Osteoblast (primary cell): ENCODE results near the gene HOMEZ. TPM values are rescaled to one million over a fixed set of nuclear protein-coding genes. Genes with fewer than 3 reads are reported as not detected.

Experiments
- DNase-seq: peaks from one replicate; pipeline ENCODE4 v3.0.0; 2011; ENCODE audit warnings: low spot score, mixed read lengths; ENCODE audit not compliant: insufficient read length; ENCODE audit errors: missing footprints
- H2AFZ ChIP-seq: 2 replicates; pipeline ENCODE4 v1.6.0; 2011; ENCODE audit warnings: mild to moderate bottlenecking, low read length
- H3K27ac ChIP-seq: 2 replicates; pipeline ENCODE4 v1.5.1; 2011; ENCODE audit warnings: mild to moderate bottlenecking, low read depth, low read length, moderate library complexity
- H3K27me3 ChIP-seq: 2 replicates; pipeline ENCODE4 v1.6.0; 2012; ENCODE audit warnings: mild to moderate bottlenecking, control low read depth, inconsistent platforms, low read length, moderate library complexity; ENCODE audit not compliant: insufficient read depth
- H3K36me3 ChIP-seq: 2 replicates; pipeline ENCODE4 v1.5.1; 2011; ENCODE audit warnings: mild to moderate bottlenecking, low read length, control low read depth, moderate library complexity; ENCODE audit not compliant: insufficient read depth
- H3K4me1 ChIP-seq: 2 replicates; pipeline ENCODE4 v1.5.1; 2011; ENCODE audit warnings: mild to moderate bottlenecking, low read length, control low read depth, moderate library complexity; ENCODE audit not compliant: insufficient read depth
- H3K4me2 ChIP-seq: 2 replicates; pipeline ENCODE4 v1.6.0; 2011; ENCODE audit warnings: mild to moderate bottlenecking, low read length; ENCODE audit not compliant: insufficient read depth
- H3K4me3 ChIP-seq: fragments of 200-600 bp; sonication (generic); 3 replicates; pipeline ENCODE4 v1.5.1; 2012; ENCODE audit warnings: mild to moderate bottlenecking, low read length, inconsistent platforms; ENCODE audit not compliant: insufficient read depth
- H3K79me2 ChIP-seq: 2 replicates; pipeline ENCODE4 v1.6.0; 2012; ENCODE audit warnings: mild to moderate bottlenecking, low read length, control low read depth, inconsistent platforms; ENCODE audit not compliant: insufficient read depth
- H3K9me3 ChIP-seq: 2 replicates; pipeline ENCODE4 v1.5.1; 2011; ENCODE audit warnings: low read depth, low read length, control low read depth
- H4K20me1 ChIP-seq: 2 replicates; pipeline ENCODE4 v1.6.0; 2012; ENCODE audit warnings: mild to moderate bottlenecking, low read length, control low read depth; ENCODE audit not compliant: insufficient read depth
- total RNA-seq: library from RNA; depleted of rRNA; stranded (reverse); fragments of >200 nt; gene quantifications from 2 replicates; pipeline ENCODE4 v1.2.3, GENCODE V29; 2012
- TF ChIP-seq, protein P1 (sequence below): IDR thresholded peaks from 2 replicates; pipeline ENCODE4 v1.5.1; 2011; ENCODE audit warnings: mild to moderate bottlenecking, low read depth, low read length, moderate library complexity; ENCODE audit errors: extremely low read depth

The HOMEZ gene
- total RNA-seq, 1 donor: 5.4 TPM

DNA sequence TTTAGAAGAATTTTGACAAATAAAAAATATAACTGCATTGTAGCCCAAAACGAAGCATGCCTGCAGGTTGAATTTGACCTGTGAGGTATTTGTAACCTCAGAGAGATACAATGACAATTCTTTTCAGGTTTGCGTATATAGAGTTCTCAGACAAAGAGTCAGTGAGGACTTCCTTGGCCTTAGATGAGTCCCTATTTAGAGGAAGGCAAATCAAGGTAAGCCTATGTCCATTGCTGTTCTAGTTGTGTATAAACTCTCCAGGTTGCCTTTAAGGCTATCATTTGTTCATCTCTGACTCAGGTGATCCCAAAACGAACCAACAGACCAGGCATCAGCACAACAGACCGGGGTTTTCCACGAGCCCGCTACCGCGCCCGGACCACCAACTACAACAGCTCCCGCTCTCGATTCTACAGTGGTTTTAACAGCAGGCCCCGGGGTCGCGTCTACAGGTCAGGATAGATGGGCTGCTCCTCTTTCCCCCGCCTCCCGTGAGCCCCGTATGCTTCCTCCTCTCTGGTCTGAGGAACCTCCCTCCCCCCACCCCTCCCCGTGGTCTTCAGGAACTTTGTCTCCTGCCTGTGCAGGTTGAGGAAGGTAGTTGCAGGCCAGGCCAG is 38.0 kb upstream of the HOMEZ start:
- TF ChIP-seq, protein P1, sequence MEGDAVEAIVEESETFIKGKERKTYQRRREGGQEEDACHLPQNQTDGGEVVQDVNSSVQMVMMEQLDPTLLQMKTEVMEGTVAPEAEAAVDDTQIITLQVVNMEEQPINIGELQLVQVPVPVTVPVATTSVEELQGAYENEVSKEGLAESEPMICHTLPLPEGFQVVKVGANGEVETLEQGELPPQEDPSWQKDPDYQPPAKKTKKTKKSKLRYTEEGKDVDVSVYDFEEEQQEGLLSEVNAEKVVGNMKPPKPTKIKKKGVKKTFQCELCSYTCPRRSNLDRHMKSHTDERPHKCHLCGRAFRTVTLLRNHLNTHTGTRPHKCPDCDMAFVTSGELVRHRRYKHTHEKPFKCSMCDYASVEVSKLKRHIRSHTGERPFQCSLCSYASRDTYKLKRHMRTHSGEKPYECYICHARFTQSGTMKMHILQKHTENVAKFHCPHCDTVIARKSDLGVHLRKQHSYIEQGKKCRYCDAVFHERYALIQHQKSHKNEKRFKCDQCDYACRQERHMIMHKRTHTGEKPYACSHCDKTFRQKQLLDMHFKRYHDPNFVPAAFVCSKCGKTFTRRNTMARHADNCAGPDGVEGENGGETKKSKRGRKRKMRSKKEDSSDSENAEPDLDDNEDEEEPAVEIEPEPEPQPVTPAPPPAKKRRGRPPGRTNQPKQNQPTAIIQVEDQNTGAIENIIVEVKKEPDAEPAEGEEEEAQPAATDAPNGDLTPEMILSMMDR: no peak
- peaks cover 19% of the 10 kb centered on the region for H4K20me1 ChIP-seq
- H3K79me2 ChIP-seq: peaks cover 27% of the 10 kb centered on the region
- no peak overlapping the region for H3K27ac ChIP-seq
- H2AFZ ChIP-seq: no peak overlapping the region
- H3K4me1 ChIP-seq: peaks cover 7% of the 10 kb centered on the region
- H3K4me2 ChIP-seq: no peak overlapping the region
- no peak for DNase-seq
- peaks cover 37% of the 10 kb centered on the region for H3K36me3 ChIP-seq
- H3K4me3 ChIP-seq: no peak overlapping the region
- no peaks in the 10 kb centered on the region for H3K9me3 ChIP-seq
- H3K27me3 ChIP-seq: no peaks in the 10 kb centered on the region

DNA sequence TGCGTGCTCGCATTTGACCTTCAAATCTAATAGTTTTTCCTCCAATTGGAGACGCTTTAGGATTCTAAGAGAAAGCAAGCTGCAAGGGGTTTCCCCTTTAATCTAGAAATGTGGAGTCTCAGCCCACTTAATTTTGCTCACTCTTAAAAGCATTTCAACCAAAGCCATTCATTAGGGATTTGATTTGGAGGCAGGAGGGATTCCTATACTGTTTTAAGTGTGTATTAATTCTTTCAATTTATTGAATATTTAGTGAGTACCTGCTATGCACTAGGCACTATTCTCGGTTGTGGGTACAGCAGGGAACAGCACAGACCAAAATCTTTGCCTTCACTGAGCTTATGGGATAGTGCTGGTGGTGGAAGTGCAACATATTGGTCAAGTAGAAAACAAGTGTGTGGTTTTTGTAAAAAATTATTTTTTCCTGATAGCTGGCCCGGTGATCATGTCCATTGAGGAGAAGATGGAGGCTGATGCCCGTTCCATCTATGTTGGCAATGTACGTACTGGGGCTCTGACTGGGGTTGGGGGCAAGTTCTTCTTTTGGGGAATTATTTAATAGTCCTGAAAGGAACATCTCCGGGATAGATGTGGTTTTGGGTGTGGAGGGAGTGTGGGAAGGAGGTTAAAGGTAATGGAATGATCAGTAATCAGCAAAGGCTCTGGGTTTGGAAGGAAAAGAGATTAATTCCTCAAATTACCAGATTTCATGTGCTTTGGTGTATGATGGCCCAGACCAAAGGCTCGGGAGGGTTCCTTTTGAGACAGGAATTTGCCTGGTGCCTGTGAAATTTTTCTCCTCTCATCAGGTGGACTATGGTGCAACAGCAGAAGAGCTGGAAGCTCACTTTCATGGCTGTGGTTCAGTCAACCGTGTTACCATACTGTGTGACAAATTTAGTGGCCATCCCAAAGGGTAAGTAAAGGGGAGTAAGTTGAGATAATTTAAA is 36.9 kb upstream of the HOMEZ start:
- H3K4me3 ChIP-seq: peak overlapping the region; percentile 87
- H3K79me2 ChIP-seq: peaks cover 27% of the 10 kb centered on the region
- H3K27me3 ChIP-seq: no peaks in the 10 kb centered on the region
- H3K27ac ChIP-seq: peak overlapping the region; percentile 88
- H4K20me1 ChIP-seq: peaks cover 19% of the 10 kb centered on the region
- no peaks in the 10 kb centered on the region for H3K9me3 ChIP-seq
- no peak overlapping the region for H2AFZ ChIP-seq
- peaks cover 7% of the 10 kb centered on the region for H3K4me1 ChIP-seq
- peaks cover 40% of the 10 kb centered on the region for H3K36me3 ChIP-seq
- H3K4me2 ChIP-seq: peak overlapping the region; percentile 78
- no peak for DNase-seq
- TF ChIP-seq, protein P1: no peak

DNA sequence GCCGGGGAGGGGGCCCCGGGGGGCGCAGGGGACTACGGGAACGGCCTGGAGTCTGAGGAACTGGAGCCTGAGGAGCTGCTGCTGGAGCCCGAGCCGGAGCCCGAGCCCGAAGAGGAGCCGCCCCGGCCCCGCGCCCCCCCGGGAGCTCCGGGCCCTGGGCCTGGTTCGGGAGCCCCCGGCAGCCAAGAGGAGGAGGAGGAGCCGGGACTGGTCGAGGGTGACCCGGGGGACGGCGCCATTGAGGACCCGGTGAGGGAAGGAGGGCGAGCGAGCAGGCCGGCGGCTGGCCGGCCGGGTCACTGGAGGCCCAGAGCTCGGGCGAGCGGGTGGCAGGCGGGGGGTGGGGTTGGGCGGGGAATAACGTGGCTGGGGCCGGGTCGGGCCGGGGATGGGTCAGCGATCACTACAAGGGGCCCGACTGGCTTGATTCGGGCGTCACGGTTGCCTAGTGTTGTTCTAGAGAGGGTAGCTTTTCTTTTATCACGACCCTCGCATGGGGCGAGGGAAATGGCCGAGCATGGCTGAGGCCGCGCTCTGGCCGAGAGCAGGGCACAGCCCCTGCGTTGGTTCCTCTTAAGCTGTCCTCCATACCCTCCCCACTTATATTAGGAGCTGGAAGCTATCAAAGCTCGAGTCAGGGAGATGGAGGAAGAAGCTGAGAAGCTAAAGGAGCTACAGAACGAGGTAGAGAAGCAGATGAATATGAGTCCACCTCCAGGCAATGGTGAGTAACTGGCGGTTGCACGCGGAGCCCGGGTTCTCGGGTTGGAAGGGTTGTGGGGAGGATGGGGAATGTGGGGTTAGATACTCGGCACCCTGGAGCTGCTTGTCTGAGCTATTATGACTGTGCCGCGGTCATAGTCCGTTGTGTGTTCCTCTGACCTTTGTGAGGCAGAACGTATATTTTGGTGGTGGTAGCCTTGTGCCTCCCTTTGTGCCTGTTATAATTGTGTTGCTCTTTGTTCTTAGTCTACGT is 35.9 kb upstream of the HOMEZ start:
- Histone ChIP-seq H3K27me3 (no peaks in the 10 kb centered on the region), H3K4me3 (peak overlapping the region; percentile 87), H3K4me1 (peaks cover 7% of the 10 kb centered on the region), H2AFZ (peak overlapping the region; percentile 54), H3K79me2 (peaks cover 36% of the 10 kb centered on the region), H4K20me1 (peaks cover 19% of the 10 kb centered on the region), H3K27ac (peak overlapping the region; percentile 88), H3K9me3 (no peaks in the 10 kb centered on the region), H3K36me3 (peaks cover 48% of the 10 kb centered on the region), H3K4me2 (peak overlapping the region; percentile 78)
- TF ChIP-seq, protein P1: no peak
- peak; percentile 91 for DNase-seq
